Measurements from ENCODE around the gene UGT2B15.
"Not testable (repeated sequence)": the region's sequence is repeated elsewhere in the genome, so short reads cannot be mapped to it uniquely, and the experiment has no call there.

Gene UGT2B15

GRCh38 chr4:68673143-68673542 lies 2.7 kb upstream of the UGT2B15 start:
- H3K9me3 Mint-ChIP-seq = no peaks in the 10 kb centered on the region

GRCh38 chr4:68671217-68671616 lies 765 bp upstream of the UGT2B15 start:
- H3K36me3 Mint-ChIP-seq (ENCODE audit: low read depth); H3K27me3 Mint-ChIP-seq (ENCODE audit: low read depth); H3K9me3 Mint-ChIP-seq; H3K4me3 Mint-ChIP-seq; H3K27ac Mint-ChIP-seq; H3K4me1 Mint-ChIP-seq: not testable (repeated sequence)

More at GRCh38 chr4:68673143-68673542, 2.7 kb upstream of the UGT2B15 start:
- H3K4me3 Mint-ChIP-seq = no peak overlapping the region
- no peak overlapping the region for H3K27ac Mint-ChIP-seq
- H3K36me3 Mint-ChIP-seq (ENCODE audit: low read depth) = no peaks in the 10 kb centered on the region
- H3K4me1 Mint-ChIP-seq = no peaks in the 10 kb centered on the region
- no peak for TF ChIP-seq CTCF (IDR thresholded peaks at IDR 0.05; ENCODE audit: unreplicated experiment in 3 of 3)
- H3K27me3 Mint-ChIP-seq (ENCODE audit: low read depth) = no peaks in the 10 kb centered on the region

- not testable (repeated sequence) for H3K9me3 Mint-ChIP-seq
Observed at GRCh38 chr4:68668537-68669163, 1.8 kb downstream of the UGT2B15 start.

GRCh38 chr4:68667551-68667950 lies 2.9 kb downstream of the UGT2B15 start:
- not testable (repeated sequence) for H3K36me3 Mint-ChIP-seq (ENCODE audit: low read depth); H3K9me3 Mint-ChIP-seq; H3K4me3 Mint-ChIP-seq; H3K27ac Mint-ChIP-seq; H3K27me3 Mint-ChIP-seq (ENCODE audit: low read depth); H3K4me1 Mint-ChIP-seq

More at GRCh38 chr4:68668537-68669163, 1.8 kb downstream of the UGT2B15 start:
- H3K36me3 Mint-ChIP-seq (ENCODE audit: low read depth); H3K4me1 Mint-ChIP-seq; H3K27ac Mint-ChIP-seq; H3K27me3 Mint-ChIP-seq (ENCODE audit: low read depth); H3K4me3 Mint-ChIP-seq: not testable (repeated sequence)

GRCh38 chr4:68664721-68665120 lies 5.7 kb downstream of the UGT2B15 start:
- H3K4me3 Mint-ChIP-seq; H3K27me3 Mint-ChIP-seq (ENCODE audit: low read depth); H3K27ac Mint-ChIP-seq; H3K36me3 Mint-ChIP-seq (ENCODE audit: low read depth); H3K9me3 Mint-ChIP-seq; H3K4me1 Mint-ChIP-seq: not testable (repeated sequence)

- H3K4me3 Mint-ChIP-seq; H3K27ac Mint-ChIP-seq; H3K36me3 Mint-ChIP-seq (ENCODE audit: low read depth); H3K27me3 Mint-ChIP-seq (ENCODE audit: low read depth); H3K4me1 Mint-ChIP-seq; H3K9me3 Mint-ChIP-seq: not testable (repeated sequence)
Observed at GRCh38 chr4:68662836-68663574, 7.4 kb downstream of the UGT2B15 start.

GRCh38 chr4:68658672-68659071 lies 11.8 kb downstream of the UGT2B15 start:
- Mint-ChIP-seq H3K27ac (no peak overlapping the region), H3K9me3 (no peaks in the 10 kb centered on the region), H3K36me3 (ENCODE audit: low read depth) (no peaks in the 10 kb centered on the region)

GRCh38 chr4:68657022-68657594 lies 13.3 kb downstream of the UGT2B15 start:
- not testable (repeated sequence) for H3K4me3 Mint-ChIP-seq; H3K9me3 Mint-ChIP-seq; H3K36me3 Mint-ChIP-seq (ENCODE audit: low read depth); H3K4me1 Mint-ChIP-seq; H3K27me3 Mint-ChIP-seq (ENCODE audit: low read depth)
- peak overlapping the region; percentile 55 to 64 (median 62) for H3K27ac Mint-ChIP-seq

More at GRCh38 chr4:68658672-68659071, 11.8 kb downstream of the UGT2B15 start:
- TF ChIP-seq CTCF (IDR thresholded peaks at IDR 0.05; ENCODE audit: unreplicated experiment in 3 of 3) = no peak
- Mint-ChIP-seq H3K4me1 (no peaks in the 10 kb centered on the region), H3K4me3 (no peak overlapping the region), H3K27me3 (ENCODE audit: low read depth) (no peaks in the 10 kb centered on the region)

GRCh38 chr4:68656445-68656973 lies 13.9 kb downstream of the UGT2B15 start:
- H3K27me3 Mint-ChIP-seq (ENCODE audit: low read depth); H3K9me3 Mint-ChIP-seq; H3K4me1 Mint-ChIP-seq; H3K4me3 Mint-ChIP-seq; H3K36me3 Mint-ChIP-seq (ENCODE audit: low read depth): not testable (repeated sequence)
- H3K27ac Mint-ChIP-seq = peak overlapping the region; percentile 55 to 64 (median 62)
